DMS53 (cell line): Measurements from ENCODE around the gene TNIP1.

Experiments
- DNase-seq: peaks from one replicate; lab custom pipeline; 2025; lab: John Stamatoyannopoulos, UW

Gene TNIP1

DNA sequence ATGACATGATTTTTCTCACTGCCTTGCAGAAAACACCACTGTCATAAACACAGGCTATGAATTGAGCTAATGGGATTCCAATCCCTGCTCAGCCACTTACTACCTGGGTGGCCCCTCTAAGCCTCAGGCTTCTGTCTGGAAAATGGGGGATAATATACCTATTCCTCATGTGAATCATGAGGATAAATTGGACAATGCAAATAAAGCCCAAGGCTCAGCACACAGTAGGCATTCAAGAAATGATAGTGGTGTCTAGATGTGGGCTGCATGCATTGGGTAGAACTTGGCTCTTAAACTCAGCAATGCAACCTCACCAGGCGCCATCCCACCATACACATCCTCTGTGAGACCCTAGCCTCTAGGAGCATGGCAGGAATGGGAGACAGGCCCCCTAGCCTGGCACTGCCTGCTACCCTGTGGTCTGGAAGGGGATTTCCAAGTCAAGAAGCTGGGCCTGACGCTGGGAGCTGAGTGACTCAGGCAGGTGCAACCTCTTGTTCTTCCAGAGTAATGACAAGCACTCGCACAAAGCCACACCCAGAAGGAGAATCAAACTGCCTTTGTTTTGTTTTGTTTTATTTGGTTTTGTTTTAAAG, 2.3 kb upstream of the TNIP1 start:
- DNase-seq, result peak; percentile 85

DNA sequence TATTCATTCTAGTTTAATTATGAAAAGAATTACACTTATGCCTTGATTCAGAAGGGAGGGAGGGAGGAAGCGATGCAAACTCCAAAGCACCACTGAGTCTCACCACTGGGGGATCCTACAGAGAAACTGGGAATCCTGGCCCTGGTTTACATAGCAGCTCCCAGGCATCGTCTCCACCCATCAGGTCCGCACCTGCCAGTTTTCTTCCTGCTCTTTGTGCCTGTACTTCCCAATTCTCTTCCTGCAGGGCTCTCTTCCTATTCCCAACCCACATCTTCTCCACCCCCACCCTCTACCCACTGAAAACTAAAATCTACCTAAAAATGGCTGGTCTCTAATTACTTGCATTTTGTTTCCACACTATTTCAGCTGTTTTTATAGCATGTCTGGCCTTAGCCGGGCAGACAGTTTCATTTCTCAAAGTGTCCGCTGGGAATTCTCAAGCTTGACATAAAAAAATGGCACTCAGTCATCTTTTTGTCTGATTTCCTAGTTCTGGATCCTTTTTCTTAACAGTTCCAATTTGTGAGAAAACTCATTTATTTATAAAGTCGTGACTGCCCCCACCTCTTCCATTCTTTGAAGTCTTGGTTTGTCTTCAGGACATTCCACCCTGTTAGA, 1.6 kb upstream of the TNIP1 start:
- peak; percentile 66 for DNase-seq

- DNase-seq, result no peak
Observed at GRCh38 chr5:151081431-151082281, 822 bp upstream of the TNIP1 start.

DNA sequence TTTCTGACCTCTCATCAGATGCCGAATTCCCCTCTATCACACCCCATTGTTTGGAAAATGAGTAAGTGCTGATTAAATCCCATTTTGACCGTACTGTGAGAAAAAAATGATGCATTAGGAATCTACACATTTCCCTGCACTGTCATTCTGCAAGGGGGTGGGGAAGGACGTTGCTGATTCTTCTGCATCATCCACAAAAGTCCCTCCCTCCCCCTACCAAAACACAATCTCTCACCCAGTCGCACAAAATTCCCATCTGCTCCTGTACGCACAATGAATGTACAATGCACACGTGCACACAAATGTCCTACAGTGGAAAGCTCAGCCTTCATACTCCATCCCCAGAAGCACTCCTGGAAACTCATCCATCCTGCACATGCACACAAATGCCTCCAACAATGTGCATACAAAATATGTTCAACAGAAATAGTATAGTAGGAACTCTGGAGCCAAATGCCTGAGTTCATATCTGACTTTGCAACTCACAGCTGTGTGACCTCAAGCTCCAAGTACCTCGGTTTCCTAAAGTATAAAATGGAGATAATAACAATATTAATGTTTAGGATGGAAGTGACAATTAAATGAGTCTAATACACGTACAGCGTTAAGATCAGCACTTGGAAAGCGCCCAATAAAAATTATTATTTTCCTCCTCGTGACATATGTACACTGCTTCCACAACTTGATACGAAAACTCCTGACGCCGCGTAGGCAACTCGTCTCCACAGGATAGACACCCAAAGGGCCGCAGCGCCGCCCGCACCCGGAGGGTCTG, 809 bp downstream of the TNIP1 start:
- DNase-seq, result peak; percentile 44

DNA sequence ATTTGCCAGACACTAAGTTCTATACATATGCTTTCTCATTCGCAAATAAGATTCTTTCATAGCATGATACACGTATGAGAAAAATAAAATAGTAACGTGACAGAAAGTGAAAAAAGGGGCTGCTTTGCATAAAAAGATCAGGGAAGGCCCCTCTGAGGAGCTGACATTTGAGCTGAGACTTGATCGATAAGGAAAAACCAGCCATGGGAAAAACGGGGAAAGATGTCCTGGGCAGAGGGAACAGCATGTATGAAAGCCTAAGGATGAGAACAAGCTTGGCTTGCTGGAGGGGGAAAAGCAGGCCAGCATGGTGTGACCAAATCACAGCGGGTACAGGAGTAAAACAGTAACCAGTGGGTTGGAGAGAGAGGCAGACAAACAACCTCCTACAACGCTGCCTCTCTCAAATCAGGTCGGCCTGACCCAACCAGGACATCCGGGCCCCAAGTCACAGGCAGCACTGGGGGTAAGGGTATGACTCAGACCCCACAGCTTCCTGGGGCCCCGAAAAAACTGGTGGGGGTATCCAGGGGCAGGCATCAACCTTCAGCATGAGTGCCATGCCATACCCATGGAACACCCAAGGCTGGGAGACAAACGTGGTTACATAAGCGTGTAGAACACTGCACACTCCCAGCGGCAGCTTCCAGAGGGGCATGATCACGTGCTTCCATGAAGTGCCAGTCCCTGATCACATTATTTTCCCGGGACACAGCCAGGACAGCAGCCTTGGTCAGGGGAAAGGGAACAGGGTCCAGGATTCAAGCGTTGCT, 2.2 kb downstream of the TNIP1 start:
- DNase-seq, result no peak

GRCh38 chr5:151077967-151078366, 2.9 kb downstream of the TNIP1 start:
- DNase-seq, result no peak

GRCh38 chr5:151077419-151077818, 3.4 kb downstream of the TNIP1 start:
- no peak for DNase-seq

GRCh38 chr5:151076616-151077015, 4.2 kb downstream of the TNIP1 start:
- DNase-seq, result no peak

DNA sequence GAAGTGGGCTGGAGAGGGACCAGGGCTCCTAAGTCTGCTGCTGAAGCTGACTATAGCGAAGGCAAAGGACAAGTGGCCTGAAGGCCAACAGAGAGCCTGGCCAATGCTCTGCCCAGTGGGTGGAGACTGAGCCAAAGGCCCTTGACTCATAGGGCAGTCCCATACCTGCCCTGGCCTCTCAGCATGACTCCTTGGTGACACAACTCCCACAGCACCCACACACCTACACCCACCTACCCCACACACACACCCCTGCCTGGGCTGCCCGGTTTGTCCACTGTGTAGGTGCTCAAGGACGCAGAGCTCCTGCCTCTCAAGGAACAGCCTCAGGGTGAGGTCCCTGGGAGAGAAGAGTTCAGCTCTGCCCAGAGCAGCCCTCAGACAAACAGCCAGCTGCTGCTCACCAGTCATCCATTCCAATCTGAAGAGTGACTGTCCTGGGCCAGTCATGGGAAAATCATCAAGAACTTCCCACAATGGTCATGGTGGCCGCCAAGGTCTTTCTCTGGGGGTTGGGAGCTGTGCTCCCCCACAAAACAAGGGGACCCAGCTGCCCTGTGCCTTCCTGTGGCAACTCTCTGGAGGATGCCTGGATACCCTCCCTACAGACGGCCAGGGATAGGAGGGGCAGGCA, 5.0 kb downstream of the TNIP1 start:
- no peak for DNase-seq

GRCh38 chr5:151074557-151074956, 6.3 kb downstream of the TNIP1 start:
- DNase-seq, result no peak

GRCh38 chr5:151073280-151073679, 7.6 kb downstream of the TNIP1 start:
- DNase-seq, result no peak

DNA sequence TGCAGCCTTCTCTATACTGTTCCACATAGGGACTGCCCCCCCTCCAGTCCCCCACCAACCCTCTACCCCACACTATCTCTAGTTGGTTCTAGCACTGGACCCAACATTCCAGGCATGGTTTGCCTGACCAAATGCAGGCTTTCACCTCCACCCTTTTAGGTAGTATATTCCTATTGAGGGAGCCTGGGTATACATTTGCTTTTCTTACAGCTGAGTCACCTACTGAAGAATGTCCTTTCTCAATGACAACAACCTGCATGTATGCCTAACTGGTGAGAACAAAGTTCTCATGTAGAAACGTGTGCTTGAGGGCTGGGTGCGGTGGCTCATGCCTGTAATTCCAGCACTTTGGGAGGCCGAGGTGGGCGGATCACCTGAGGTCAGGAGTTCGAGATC, 8.2 kb downstream of the TNIP1 start:
- no peak for DNase-seq

- no peak for DNase-seq
Observed at GRCh38 chr5:151071848-151072629, 8.8 kb downstream of the TNIP1 start.

GRCh38 chr5:151071021-151071420, 9.8 kb downstream of the TNIP1 start:
- no peak for DNase-seq

DNA sequence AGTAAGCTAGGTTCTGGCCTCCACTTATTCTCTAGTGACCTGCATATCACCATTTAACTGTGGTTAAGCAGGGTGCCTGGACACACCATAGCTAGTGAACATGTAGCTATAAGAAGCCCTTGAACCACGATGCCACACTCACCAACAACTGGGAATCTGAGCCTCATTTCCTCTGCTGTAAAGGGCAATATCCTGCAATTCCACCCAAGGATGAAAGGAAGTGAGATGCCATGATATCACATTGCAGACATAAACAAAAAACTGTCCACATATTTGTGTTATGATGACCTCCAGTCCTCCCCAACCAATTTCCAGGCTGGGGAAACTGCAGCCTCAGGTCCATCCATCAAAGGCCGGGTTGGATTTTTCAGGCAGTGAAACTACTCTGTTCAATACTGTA, 10.4 kb downstream of the TNIP1 start:
- DNase-seq, result no peak

GRCh38 chr5:151068433-151069197, 12.2 kb downstream of the TNIP1 start:
- no peak for DNase-seq

DNA sequence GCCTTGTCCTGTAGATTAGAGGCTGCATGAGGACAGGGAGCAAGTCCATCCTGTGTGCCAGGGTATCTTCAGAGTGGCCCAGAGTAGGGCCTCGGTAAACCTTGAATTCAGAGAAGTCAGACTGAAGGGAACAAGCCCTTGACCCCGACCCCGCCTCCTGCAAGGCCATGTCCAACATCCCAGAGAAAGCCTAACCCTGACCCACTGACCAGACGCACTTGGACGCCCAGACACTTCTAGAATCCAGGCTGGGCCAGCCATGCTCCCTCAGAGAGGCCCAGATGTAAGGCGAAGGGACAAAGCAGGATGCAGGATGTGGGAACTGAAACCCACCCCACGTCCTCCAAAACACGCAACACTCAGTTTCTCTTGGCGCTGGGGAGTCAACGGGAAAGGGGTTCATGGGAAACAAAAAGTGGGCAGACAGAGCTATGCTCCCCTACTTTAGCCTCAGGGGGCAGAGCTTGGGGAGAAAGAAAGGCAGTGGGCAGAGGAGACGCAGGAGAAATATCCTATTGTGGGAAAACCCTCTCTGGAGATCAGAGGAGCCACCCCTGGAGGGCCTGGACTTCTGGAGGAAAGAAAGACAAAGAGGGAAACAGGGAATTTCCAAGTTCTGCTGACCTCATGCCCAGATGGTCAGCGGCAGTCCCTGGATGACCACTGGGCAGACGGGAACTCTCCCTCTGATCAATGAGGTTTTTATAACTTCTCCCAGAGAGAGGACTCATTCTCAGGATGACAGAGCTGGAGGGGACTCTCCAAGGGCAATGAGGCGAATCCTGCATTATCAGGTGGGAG, 13.0 kb downstream of the TNIP1 start:
- no peak for DNase-seq

DNA sequence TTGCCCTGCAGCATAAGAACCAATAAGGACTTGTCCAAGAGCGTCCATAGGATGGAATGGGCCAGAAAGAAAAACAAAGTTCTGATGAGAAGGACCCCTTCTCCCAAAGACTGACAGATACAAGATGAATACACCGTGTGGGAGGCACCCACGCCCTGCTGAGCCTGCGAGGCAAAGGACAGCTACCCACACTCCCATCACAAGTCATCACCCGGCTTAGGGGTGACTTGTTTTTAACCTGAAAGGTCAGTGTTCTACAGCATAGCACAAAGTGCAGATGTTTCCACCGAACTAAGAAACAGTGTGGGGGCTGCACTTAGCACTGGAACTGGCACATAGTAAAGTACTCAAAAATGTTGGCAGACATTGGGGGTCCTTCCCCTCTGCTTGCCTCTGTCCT, 13.9 kb downstream of the TNIP1 start:
- DNase-seq, result no peak

DNA sequence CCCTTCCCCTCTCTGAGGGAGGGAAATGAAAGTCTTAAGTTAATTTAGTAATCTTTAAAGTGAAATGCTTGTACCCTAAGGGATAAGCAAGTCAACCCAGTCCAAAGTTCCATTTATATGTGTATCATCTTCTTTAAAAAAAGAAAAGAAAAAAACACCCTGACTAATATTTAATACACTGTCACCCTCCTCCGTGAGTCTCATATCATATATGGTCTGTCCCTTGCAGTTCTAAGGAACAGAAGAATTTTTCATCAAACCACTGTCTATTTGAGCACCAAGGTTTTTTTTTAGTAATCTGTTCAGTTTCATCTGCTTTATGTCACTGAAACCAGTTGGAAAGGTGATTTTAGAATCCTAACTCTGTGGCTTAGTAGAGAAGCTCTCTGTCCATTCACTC, 15.2 kb downstream of the TNIP1 start:
- DNase-seq, result no peak
